GM12873 (cell line): ENCODE measurements around the gene C11orf71.

ENCODE experiments used
- CTCF ChIP-seq: IDR thresholded peaks from 2 replicates; pipeline ENCODE4 v1.5.1; 2012; ENCODE audit warnings: low read depth, mild to moderate bottlenecking, moderate library complexity, low read length, control low read depth; ENCODE audit not compliant: insufficient read depth; ENCODE audit errors: missing control alignments

The C11orf71 gene

GRCh38 chr11:114426280-114426679 lies 26.0 kb upstream of the C11orf71 start:
- TF ChIP-seq CTCF, result no peak

- TF ChIP-seq CTCF, result no peak
These were observed 16.2 kb upstream of the C11orf71 start for GRCh38 chr11:114416441-114416961.

GRCh38 chr11:114413958-114414357 lies 13.6 kb upstream of the C11orf71 start:
- no peak for TF ChIP-seq CTCF

- TF ChIP-seq CTCF, result no peak
These were observed 12.6 kb upstream of the C11orf71 start for GRCh38 chr11:114412946-114413345.

- TF ChIP-seq CTCF, result no peak
These were observed 1.0 kb upstream of the C11orf71 start for GRCh38 chr11:114401311-114401710.

- peak; percentile 35 for TF ChIP-seq CTCF
These were observed 558 bp upstream of the C11orf71 start for GRCh38 chr11:114400915-114401223.

GRCh38 chr11:114399490-114400215 lies 658 bp downstream of the C11orf71 start:
- TF ChIP-seq CTCF, result no peak
